Stomach (tissue), 4 donors: ENCODE measurements around the gene PWWP2B.

ENCODE experiments used
- EP300 ChIP-seq: sonication (generic); formaldehyde crosslinking; IDR thresholded peaks from one replicate; pipeline ENCODE4 v1.6.1; 2017; ENCODE audit warnings: antibody characterized with exemption
- POLR2A ChIP-seq, 4 donors: fragments of 450-650 bp; IDR thresholded peaks; one replicate each; pipeline ENCODE4 v1.6.1; 2016; ENCODE audit warnings: antibody characterized with exemption in 4 of 4, control low read depth in 2 of 4, mild to moderate bottlenecking in 1 of 4, moderate library complexity in 1 of 4
- POLR2AphosphoS5 ChIP-seq, 3 donors: sonication (generic); formaldehyde crosslinking; IDR thresholded peaks; one replicate each; pipeline ENCODE4 v1.6.1; 2016; ENCODE audit warnings: antibody characterized with exemption in 3 of 3
- TF ChIP-seq, protein P1 (sequence below), 7 experiments: fragments of 450-650 bp in 4 of 7; fragments of 200-600 bp in 3 of 7; sonication (generic) in 3 of 7; IDR thresholded peaks; one replicate each; pipeline ENCODE4 v1.5.1; 2016 to 2019; ENCODE audit warnings: antibody characterized with exemption in 7 of 7, control low read depth in 2 of 7, mild to moderate bottlenecking in 1 of 7

DNA sequence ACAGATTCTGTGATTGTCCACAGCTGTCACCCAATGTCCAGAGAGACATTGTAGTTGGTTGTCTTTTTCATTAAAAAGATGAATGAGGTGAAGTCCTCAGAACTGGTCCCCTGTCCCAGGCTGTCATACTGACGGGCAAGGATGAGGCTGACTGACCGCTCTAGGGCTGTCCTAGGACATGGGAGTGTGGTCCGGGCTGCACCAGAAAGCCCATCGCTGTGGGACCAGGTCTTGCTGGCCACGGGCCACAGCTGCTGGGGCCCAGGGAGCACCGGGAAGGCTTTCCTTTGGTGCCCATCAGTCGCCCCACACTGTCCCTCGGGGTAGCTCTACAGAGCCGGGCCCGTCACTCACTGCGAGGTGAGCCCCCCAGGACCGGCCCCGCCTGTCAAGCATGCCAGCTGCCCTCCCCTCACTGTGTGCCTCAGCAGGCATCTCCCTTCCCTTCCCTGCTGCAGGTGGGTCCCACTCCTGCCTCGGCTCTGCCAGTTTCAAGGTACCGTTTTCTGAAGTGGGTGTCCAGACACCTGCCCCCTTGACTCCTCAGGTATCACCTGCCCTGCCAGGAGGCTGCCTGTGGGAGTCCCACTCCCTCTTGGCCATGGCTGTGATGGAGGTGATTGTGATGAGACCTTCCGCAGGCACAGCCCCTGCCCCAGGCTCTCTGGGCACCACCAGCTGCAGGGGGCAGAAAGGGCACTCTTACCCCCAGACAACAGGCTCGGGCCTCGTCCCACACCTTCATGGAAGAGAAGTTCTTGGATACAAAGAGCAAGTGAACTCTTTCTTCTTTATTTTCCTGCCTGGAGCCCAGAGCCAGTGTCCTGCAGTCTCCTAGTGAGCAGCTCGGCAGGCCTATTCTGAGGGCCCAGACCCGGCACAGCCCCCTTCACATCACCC is 43.3 kb upstream of the PWWP2B start:
- TF ChIP-seq, protein P1, sequence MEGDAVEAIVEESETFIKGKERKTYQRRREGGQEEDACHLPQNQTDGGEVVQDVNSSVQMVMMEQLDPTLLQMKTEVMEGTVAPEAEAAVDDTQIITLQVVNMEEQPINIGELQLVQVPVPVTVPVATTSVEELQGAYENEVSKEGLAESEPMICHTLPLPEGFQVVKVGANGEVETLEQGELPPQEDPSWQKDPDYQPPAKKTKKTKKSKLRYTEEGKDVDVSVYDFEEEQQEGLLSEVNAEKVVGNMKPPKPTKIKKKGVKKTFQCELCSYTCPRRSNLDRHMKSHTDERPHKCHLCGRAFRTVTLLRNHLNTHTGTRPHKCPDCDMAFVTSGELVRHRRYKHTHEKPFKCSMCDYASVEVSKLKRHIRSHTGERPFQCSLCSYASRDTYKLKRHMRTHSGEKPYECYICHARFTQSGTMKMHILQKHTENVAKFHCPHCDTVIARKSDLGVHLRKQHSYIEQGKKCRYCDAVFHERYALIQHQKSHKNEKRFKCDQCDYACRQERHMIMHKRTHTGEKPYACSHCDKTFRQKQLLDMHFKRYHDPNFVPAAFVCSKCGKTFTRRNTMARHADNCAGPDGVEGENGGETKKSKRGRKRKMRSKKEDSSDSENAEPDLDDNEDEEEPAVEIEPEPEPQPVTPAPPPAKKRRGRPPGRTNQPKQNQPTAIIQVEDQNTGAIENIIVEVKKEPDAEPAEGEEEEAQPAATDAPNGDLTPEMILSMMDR (IDR thresholded peaks at IDR 0.05), result no peak
- TF ChIP-seq POLR2A (IDR thresholded peaks at IDR 0.05), result no peak
- no peak for TF ChIP-seq POLR2AphosphoS5 (IDR thresholded peaks at IDR 0.05)
- TF ChIP-seq EP300, result no peak
